Upper lobe of left lung (tissue), 4 donors: ENCODE data around the gene NXPH3.

ENCODE experiments used
- POLR2A ChIP-seq, 4 donors: fragments of 450-650 bp; IDR thresholded peaks; one replicate each; pipeline ENCODE4 v1.5.1; 2016 to 2017; ENCODE audit warnings: antibody characterized with exemption in 4 of 4, mild to moderate bottlenecking in 2 of 4
- TF ChIP-seq, protein P1 (sequence below), 6 experiments: fragments of 450-650 bp in 4 of 6; fragments of 200-600 bp in 2 of 6; sonication (generic) in 2 of 6; IDR thresholded peaks; one replicate each; pipeline ENCODE4 v1.5.1; 2016 to 2019; ENCODE audit warnings: antibody characterized with exemption in 6 of 6

DNA sequence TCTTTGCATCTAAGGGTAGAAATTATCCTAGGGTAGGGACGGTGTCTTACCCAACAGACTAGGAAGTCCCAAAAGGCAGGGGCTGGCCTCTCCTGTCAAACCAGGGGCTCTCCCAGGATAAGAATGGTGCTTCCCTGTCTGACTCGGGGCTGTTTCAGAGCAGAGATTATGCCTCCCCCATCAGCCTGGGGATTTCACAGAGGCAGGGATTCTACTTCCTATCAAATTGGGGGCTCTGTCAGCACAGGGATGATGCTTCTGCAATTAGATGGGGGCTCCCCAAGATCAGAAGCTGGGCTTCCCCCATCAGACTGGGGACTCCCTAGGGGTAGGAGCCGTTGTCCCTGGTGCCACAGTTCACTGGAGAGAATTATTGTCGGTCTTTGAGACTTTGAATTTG is 2.3 kb downstream of the NXPH3 start:
- TF ChIP-seq POLR2A (IDR thresholded peaks at IDR 0.05) = no peak
- TF ChIP-seq, protein P1, sequence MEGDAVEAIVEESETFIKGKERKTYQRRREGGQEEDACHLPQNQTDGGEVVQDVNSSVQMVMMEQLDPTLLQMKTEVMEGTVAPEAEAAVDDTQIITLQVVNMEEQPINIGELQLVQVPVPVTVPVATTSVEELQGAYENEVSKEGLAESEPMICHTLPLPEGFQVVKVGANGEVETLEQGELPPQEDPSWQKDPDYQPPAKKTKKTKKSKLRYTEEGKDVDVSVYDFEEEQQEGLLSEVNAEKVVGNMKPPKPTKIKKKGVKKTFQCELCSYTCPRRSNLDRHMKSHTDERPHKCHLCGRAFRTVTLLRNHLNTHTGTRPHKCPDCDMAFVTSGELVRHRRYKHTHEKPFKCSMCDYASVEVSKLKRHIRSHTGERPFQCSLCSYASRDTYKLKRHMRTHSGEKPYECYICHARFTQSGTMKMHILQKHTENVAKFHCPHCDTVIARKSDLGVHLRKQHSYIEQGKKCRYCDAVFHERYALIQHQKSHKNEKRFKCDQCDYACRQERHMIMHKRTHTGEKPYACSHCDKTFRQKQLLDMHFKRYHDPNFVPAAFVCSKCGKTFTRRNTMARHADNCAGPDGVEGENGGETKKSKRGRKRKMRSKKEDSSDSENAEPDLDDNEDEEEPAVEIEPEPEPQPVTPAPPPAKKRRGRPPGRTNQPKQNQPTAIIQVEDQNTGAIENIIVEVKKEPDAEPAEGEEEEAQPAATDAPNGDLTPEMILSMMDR (IDR thresholded peaks at IDR 0.05) = no peak
